Measurements from ENCODE around the gene INO80C.

- TF ChIP-seq CTCF (IDR thresholded peaks at IDR 0.05) (no peak), POLR2A (IDR thresholded peaks at IDR 0.05) (no peak)
Observed at GRCh38 chr18:35507623-35508022, 9.9 kb upstream of the INO80C start.

Data from lower leg skin (tissue), 3 donors.